HepG2 (cell line): ENCODE data around the gene TXNL4A. TPM values are rescaled to one million over a fixed set of nuclear protein-coding genes. Genes with fewer than 3 reads are reported as not detected.

Experiments used
- ARNT2 ChIP-seq: sonication (generic); formaldehyde crosslinking; IDR thresholded peaks from 2 replicates; pipeline ENCODE4 v1.8.0; 2022; ENCODE audit warnings: mild to moderate bottlenecking, low read depth, missing genetic modification reagents, moderate library complexity
- DDIT3 ChIP-seq: sonication (generic); formaldehyde crosslinking; IDR thresholded peaks from 2 replicates; pipeline ENCODE4 v1.4.0; 2020; ENCODE audit warnings: mild to moderate bottlenecking, missing genetic modification reagents
- MEIS2 ChIP-seq: sonication (generic); formaldehyde crosslinking; IDR thresholded peaks from 2 replicates; pipeline ENCODE4 v1.9.0; 2021; ENCODE audit warnings: mild to moderate bottlenecking, missing genetic modification reagents
- PRDM15 ChIP-seq: sonication (generic); formaldehyde crosslinking; IDR thresholded peaks from 2 replicates; pipeline ENCODE4 v1.4.0; 2020; ENCODE audit warnings: missing genetic modification reagents
- SNAPC5 ChIP-seq: sonication (generic); formaldehyde crosslinking; IDR thresholded peaks from 2 replicates; pipeline ENCODE4 v1.8.1; 2023; ENCODE audit warnings: mild to moderate bottlenecking, missing genetic modification reagents, borderline replicate concordance
- TERF1 ChIP-seq: sonication (generic); formaldehyde crosslinking; IDR thresholded peaks from 2 replicates; pipeline ENCODE4 v1.8.0; 2022; ENCODE audit warnings: mild to moderate bottlenecking, missing genetic modification reagents, moderate library complexity
- ZBTB46 ChIP-seq: sonication (generic); formaldehyde crosslinking; IDR thresholded peaks from 2 replicates; pipeline ENCODE4 v1.4.0; 2020; ENCODE audit warnings: mild to moderate bottlenecking, missing genetic modification reagents, borderline replicate concordance
- ZFP1 ChIP-seq: IDR thresholded peaks from 2 replicates; pipeline ENCODE4 v1.6.1; 2016
- ZMYM3 ChIP-seq: sonication (generic); formaldehyde crosslinking; IDR thresholded peaks from 2 replicates; pipeline ENCODE4 v1.5.1; 2020; ENCODE audit warnings: mild to moderate bottlenecking, missing genetic modification reagents
- ZNF414 ChIP-seq: sonication (generic); formaldehyde crosslinking; IDR thresholded peaks from 2 replicates; pipeline ENCODE4 v1.5.0; 2020; ENCODE audit warnings: missing genetic modification reagents
- ZNF432 ChIP-seq: sonication (generic); formaldehyde crosslinking; IDR thresholded peaks from 2 replicates; pipeline ENCODE4 v1.5.0; 2020; ENCODE audit warnings: missing genetic modification reagents, mild to moderate bottlenecking, borderline replicate concordance
- ZNF547 ChIP-seq: sonication (generic); formaldehyde crosslinking; IDR thresholded peaks from 2 replicates; pipeline ENCODE4 v1.5.1; 2020; ENCODE audit warnings: mild to moderate bottlenecking, missing genetic modification reagents
- ZNF558 ChIP-seq: sonication (generic); formaldehyde crosslinking; IDR thresholded peaks from 2 replicates; pipeline ENCODE4 v1.9.0; 2022; ENCODE audit warnings: mild to moderate bottlenecking, missing genetic modification reagents, borderline replicate concordance
- ZNF564 ChIP-seq: sonication (generic); formaldehyde crosslinking; IDR thresholded peaks from 2 replicates; pipeline ENCODE4 v1.8.1; 2023; ENCODE audit warnings: mild to moderate bottlenecking, missing genetic modification reagents
- ZNF737 ChIP-seq: sonication (generic); formaldehyde crosslinking; IDR thresholded peaks from 2 replicates; pipeline ENCODE4 v1.5.0; 2020; ENCODE audit warnings: missing genetic modification reagents, mild to moderate bottlenecking, borderline replicate concordance
- ZNF770 ChIP-seq: sonication (generic); formaldehyde crosslinking; IDR thresholded peaks from 2 replicates; pipeline ENCODE4 v1.5.0; 2020; ENCODE audit warnings: mild to moderate bottlenecking, missing genetic modification reagents
- ZNF790 ChIP-seq: sonication (generic); formaldehyde crosslinking; IDR thresholded peaks from 2 replicates; pipeline ENCODE4 v1.8.0; 2022; ENCODE audit warnings: missing genetic modification reagents, mild to moderate bottlenecking, borderline replicate concordance
- polyA plus RNA-seq, 8 experiments: library from polyadenylated mRNA; depleted of rRNA in 3 of 8; stranded (reverse) in 7 of 8; unstranded in 1 of 8; fragments of >200 nt; fragmentation: Illumina TruSeq in 4 of 8; extraction: Trizol in 4 of 8; gene quantifications; 2 replicates each; pipeline versions ENCODE4 v1.2.1 to v1.2.3, GENCODE V29; 2011 to 2016; ENCODE audit warnings: low read depth in 4 of 8, missing spikeins in 1 of 8, mixed read lengths in 1 of 8; ENCODE audit not compliant: insufficient read depth in 1 of 8
- total RNA-seq, 5 experiments: library from RNA; depleted of rRNA; stranded (reverse); fragments of >200 nt; fragmentation: Illumina TruSeq; extraction: Trizol; gene quantifications; 2 replicates each; pipeline ENCODE4 v1.2.3, GENCODE V29; 2016; ENCODE audit warnings: low read depth in 1 of 5

The TXNL4A gene
- total and polyA plus RNA-seq, 2 of the 13 experiments (the other 11 are each of a cell fraction or from before 2014, with no cell fraction given) = 172 to 202 TPM

GRCh38 chr18:79934311-79935097 is 53.9 kb downstream of the TXNL4A start (continued):
- peak; percentile 75 for TF ChIP-seq ZNF414
- no peak for TF ChIP-seq ZNF558 (CRISPR knock-in tag)
- TF ChIP-seq ARNT2 (CRISPR knock-in tag) = 0 out of 2 replicates have a peak, but pooled peaks have one; percentile 45
- no peak for TF ChIP-seq PRDM15 (CRISPR knock-in tag)
- peak; percentile 89 for TF ChIP-seq ZFP1 (CRISPR knock-in tag)
- peak; percentile 79 for TF ChIP-seq ZNF770 (CRISPR knock-in tag)
- TF ChIP-seq ZNF564 (CRISPR knock-in tag) = no peak
- no peak for TF ChIP-seq TERF1
- peak; percentile 65; the same call in 1 of the 2 replicates for TF ChIP-seq ZMYM3 (CRISPR knock-in tag)
- no peak for TF ChIP-seq ZBTB46 (CRISPR knock-in tag)
- no peak for TF ChIP-seq ZNF737 (CRISPR knock-in tag)
- TF ChIP-seq MEIS2 (CRISPR knock-in tag) = peak; percentile 69
- no peak for TF ChIP-seq ZNF432 (CRISPR knock-in tag)
- peak; percentile 40; the same call in 1 of the 2 replicates for TF ChIP-seq SNAPC5
- TF ChIP-seq DDIT3 (CRISPR knock-in tag) = no peak
- TF ChIP-seq ZNF790 (CRISPR knock-in tag) = no peak
- TF ChIP-seq ZNF547 (CRISPR knock-in tag) = peak; percentile 53; the same call in 1 of the 2 replicates
